ENCODE results near the gene AIG1.

Gene AIG1

GRCh38 chr6:143322386-143322785 is 261.7 kb downstream of the AIG1 start:
- CTCF ChIA-PET = interaction anchor here (0.9 kb wide), 1 partner anchor 618 kb away, joined by 3 read pairs; no protein-coding TSS in a partner anchor
- POLR2A ChIA-PET = no interaction called here
- DNase-seq (ENCODE audit: extremely low spot score) = no peak
- TF ChIP-seq LEF1 (IDR thresholded peaks at IDR 0.05; ENCODE audit: borderline replicate concordance) (no peak), ELF4 (IDR thresholded peaks at IDR 0.05) (no peak), TARDBP (IDR thresholded peaks at IDR 0.05) (no peak)

- POLR2A ChIA-PET = no interaction called here
- TF ChIP-seq SUZ12 (IDR thresholded peaks at IDR 0.05) (no peak), L3MBTL2 (conservative IDR thresholded peaks at IDR 0.05) (no peak), SP1 (IDR thresholded peaks at IDR 0.05) (no peak), NFRKB (IDR thresholded peaks at IDR 0.05) (no peak), CTBP1 (IDR thresholded peaks at IDR 0.05; ENCODE audit: borderline replicate concordance) (no peak), FOXA1 (IDR thresholded peaks at IDR 0.05) (no peak), LEF1 (IDR thresholded peaks at IDR 0.05; ENCODE audit: borderline replicate concordance) (no peak), ARNT (IDR thresholded peaks at IDR 0.05) (no peak), PKNOX1 (IDR thresholded peaks at IDR 0.05) (no peak; the same call in 1 of the 2 replicates), BHLHE40 (IDR thresholded peaks at IDR 0.05; ENCODE audit: borderline replicate concordance) (no peak)
- CTCF ChIA-PET = no interaction called here
- no peak for DNase-seq (ENCODE audit: extremely low spot score)
These were observed 263.2 kb downstream of the AIG1 start for GRCh38 chr6:143323729-143324470.

GRCh38 chr6:143325379-143326140 is 264.9 kb downstream of the AIG1 start:
- POLR2A ChIA-PET = no interaction called here
- CTCF ChIA-PET = interaction anchor here (1.4 kb wide), 1 partner anchor 12 kb away, joined by 4 read pairs; no protein-coding TSS in a partner anchor

DNA sequence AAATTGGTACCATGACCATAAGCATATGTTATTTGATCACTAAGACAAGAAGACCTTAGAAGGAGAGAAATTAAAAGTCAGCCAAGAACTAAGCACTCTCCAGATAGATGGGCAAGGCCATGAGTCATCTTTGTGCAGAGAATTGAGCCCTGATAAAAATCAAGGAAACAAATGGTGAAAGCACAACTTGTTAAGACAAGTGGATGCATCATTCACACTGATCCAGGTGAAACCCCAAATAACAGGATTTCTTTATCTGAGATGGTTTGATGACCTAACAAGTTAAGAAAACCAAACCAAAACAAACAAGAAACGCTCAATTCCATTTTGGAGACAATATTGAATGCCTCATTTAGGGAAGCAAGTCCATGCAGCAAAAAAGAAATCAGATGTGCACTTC is 268.2 kb downstream of the AIG1 start:
- ChIA-PET POLR2A (no interaction called here), CTCF (no interaction called here)
- TF ChIP-seq HDGF (IDR thresholded peaks at IDR 0.05; ENCODE audit: borderline replicate concordance) = no peak
- no peak for TF ChIP-seq ELF4 (IDR thresholded peaks at IDR 0.05)
- TF ChIP-seq TARDBP (IDR thresholded peaks at IDR 0.05) = no peak
- TF ChIP-seq LEF1 (IDR thresholded peaks at IDR 0.05; ENCODE audit: borderline replicate concordance) = no peak
- TF ChIP-seq NFRKB (IDR thresholded peaks at IDR 0.05) = no peak
- TF ChIP-seq ZNF384 (IDR thresholded peaks at IDR 0.05) = no peak
- no peak for TF ChIP-seq FOXM1 (IDR thresholded peaks at IDR 0.05; ENCODE audit: borderline replicate concordance)
- no peak for TF ChIP-seq L3MBTL2 (conservative IDR thresholded peaks at IDR 0.05)
- no peak for TF ChIP-seq BHLHE40 (IDR thresholded peaks at IDR 0.05; ENCODE audit: borderline replicate concordance)
- TF ChIP-seq CTBP1 (IDR thresholded peaks at IDR 0.05; ENCODE audit: borderline replicate concordance) = no peak
- TF ChIP-seq FOXA1 (IDR thresholded peaks at IDR 0.05) = no peak
- TF ChIP-seq SUZ12 (IDR thresholded peaks at IDR 0.05) = no peak
- TF ChIP-seq FOXK2 (IDR thresholded peaks at IDR 0.05) = no peak
- no peak for TF ChIP-seq ARNT (IDR thresholded peaks at IDR 0.05)
- no peak for DNase-seq (ENCODE audit: extremely low spot score)

More at GRCh38 chr6:143325379-143326140, 264.9 kb downstream of the AIG1 start:
- TF ChIP-seq LEF1 (IDR thresholded peaks at IDR 0.05; ENCODE audit: borderline replicate concordance) (no peak), SUZ12 (IDR thresholded peaks at IDR 0.05) (no peak), HDGF (IDR thresholded peaks at IDR 0.05; ENCODE audit: borderline replicate concordance) (no peak), CTBP1 (IDR thresholded peaks at IDR 0.05; ENCODE audit: borderline replicate concordance) (no peak), FOXM1 (IDR thresholded peaks at IDR 0.05; ENCODE audit: borderline replicate concordance) (no peak), PKNOX1 (IDR thresholded peaks at IDR 0.05) (no peak), SP1 (IDR thresholded peaks at IDR 0.05) (no peak), NFRKB (IDR thresholded peaks at IDR 0.05) (no peak), TARDBP (IDR thresholded peaks at IDR 0.05) (no peak), ELF4 (IDR thresholded peaks at IDR 0.05) (no peak), ZNF384 (IDR thresholded peaks at IDR 0.05) (no peak), BHLHE40 (IDR thresholded peaks at IDR 0.05; ENCODE audit: borderline replicate concordance) (no peak), FOXA1 (IDR thresholded peaks at IDR 0.05) (no peak), ARNT (IDR thresholded peaks at IDR 0.05) (no peak)
- DNase-seq (ENCODE audit: extremely low spot score) = no peak

DNA sequence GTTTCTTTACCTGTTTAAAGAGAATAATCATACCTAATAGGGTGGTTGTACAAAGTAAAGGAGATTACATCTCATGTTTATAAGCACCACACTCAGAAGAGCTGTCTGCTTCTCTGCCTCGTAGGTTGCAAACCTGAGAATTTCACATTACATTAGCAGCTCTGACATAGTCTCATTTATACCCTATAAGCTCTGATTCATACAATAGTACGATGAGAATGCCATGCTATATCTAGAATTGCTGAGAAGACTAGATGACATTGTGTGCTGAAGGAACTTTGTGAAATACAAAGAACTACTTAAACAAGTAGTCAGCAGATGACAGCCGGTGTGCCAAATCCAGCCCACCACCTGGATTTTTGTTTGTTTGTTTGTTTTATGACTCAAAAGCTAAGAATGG is 268.6 kb downstream of the AIG1 start:
- ChIA-PET POLR2A (no interaction called here), CTCF (no interaction called here)
- TF ChIP-seq ELF4 (IDR thresholded peaks at IDR 0.05) (no peak), BHLHE40 (IDR thresholded peaks at IDR 0.05; ENCODE audit: borderline replicate concordance) (no peak)
- DNase-seq (ENCODE audit: extremely low spot score) = no peak

DNA sequence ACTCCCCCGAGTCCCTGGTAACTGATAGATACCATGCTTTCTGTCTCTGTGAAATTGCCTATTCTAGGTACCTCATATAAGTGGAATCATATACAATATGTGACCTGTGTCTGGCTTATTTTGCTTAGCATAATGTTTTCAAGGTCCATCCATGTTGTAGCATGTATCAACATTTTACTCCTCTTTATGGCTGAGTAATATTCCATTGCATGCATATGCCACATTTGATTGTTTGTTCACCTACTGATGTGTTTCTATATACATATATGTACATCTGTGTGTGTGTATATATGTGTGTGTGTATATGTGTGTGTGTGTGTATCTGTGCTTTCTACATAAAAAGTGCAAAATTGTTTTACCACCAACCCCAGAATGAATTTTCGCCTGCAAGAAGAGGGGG is 270.7 kb downstream of the AIG1 start:
- ChIA-PET CTCF (no interaction called here), POLR2A (no interaction called here)
- DNase-seq (ENCODE audit: extremely low spot score) = no peak
- no peak for TF ChIP-seq BHLHE40 (IDR thresholded peaks at IDR 0.05; ENCODE audit: borderline replicate concordance)
- TF ChIP-seq SUZ12 (IDR thresholded peaks at IDR 0.05) = no peak
- no peak for TF ChIP-seq ZNF384 (IDR thresholded peaks at IDR 0.05)
